Gastroesophageal sphincter (tissue), 3 donors: ENCODE data around the gene GAS2L2.

Experiments used
- POLR2A ChIP-seq, 2 donors: fragments of 450-650 bp; IDR thresholded peaks; one replicate each; pipeline ENCODE4 v1.6.1; 2017; ENCODE audit warnings: antibody characterized with exemption in 2 of 2, mild to moderate bottlenecking in 2 of 2, moderate library complexity in 1 of 2
- TF ChIP-seq, protein P1 (sequence below), 4 experiments: fragments of 200-600 bp in 2 of 4; fragments of 450-650 bp in 2 of 4; sonication (generic) in 1 of 4; IDR thresholded peaks; one replicate each; pipeline ENCODE4 v1.5.1; 2017 to 2019; ENCODE audit warnings: antibody characterized with exemption in 4 of 4, mild to moderate bottlenecking in 2 of 4, moderate library complexity in 2 of 4

DNA sequence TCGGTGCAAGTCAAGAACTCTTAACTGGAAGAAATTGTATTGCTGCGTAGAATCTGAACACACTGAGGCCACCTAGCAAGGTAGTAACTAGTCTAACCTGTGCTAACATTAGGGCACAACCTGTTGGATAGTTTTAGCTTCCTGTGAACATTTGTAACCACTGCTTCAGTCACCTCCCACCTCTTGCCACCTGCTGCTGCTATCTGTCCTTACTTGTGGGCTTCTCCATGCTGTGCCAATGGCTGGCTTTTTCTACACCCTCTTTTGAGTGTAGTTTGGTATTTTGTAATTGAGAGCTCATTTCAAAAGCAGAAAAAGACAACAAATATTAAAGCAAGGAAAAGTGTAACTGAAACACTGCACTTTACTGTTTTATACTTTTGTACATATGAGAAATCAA, 29.3 kb downstream of the GAS2L2 start:
- TF ChIP-seq, protein P1, sequence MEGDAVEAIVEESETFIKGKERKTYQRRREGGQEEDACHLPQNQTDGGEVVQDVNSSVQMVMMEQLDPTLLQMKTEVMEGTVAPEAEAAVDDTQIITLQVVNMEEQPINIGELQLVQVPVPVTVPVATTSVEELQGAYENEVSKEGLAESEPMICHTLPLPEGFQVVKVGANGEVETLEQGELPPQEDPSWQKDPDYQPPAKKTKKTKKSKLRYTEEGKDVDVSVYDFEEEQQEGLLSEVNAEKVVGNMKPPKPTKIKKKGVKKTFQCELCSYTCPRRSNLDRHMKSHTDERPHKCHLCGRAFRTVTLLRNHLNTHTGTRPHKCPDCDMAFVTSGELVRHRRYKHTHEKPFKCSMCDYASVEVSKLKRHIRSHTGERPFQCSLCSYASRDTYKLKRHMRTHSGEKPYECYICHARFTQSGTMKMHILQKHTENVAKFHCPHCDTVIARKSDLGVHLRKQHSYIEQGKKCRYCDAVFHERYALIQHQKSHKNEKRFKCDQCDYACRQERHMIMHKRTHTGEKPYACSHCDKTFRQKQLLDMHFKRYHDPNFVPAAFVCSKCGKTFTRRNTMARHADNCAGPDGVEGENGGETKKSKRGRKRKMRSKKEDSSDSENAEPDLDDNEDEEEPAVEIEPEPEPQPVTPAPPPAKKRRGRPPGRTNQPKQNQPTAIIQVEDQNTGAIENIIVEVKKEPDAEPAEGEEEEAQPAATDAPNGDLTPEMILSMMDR (IDR thresholded peaks at IDR 0.05): no peak
- no peak for TF ChIP-seq POLR2A (IDR thresholded peaks at IDR 0.05)
